Keratinocyte (primary cell): ENCODE data around the gene EPSTI1. TPM values are rescaled to one million over a fixed set of nuclear protein-coding genes. Genes with fewer than 3 reads are reported as not detected.

Experiments
- DNase-seq: peaks from one replicate; pipeline ENCODE4 v3.0.0-alpha.2; 2011; ENCODE audit warnings: low read depth, missing footprints, low spot score
- FAIRE-seq: peaks from 2 replicates; lab custom pipeline; 2011; peaks lifted over from hg19 to GRCh38; lab: Jason Lieb, UNC
- H2AFZ ChIP-seq: 2 replicates; pipeline ENCODE4 v1.6.0; 2012; ENCODE audit warnings: low read length, control low read depth, inconsistent platforms; ENCODE audit not compliant: control insufficient read depth
- H3K27ac ChIP-seq: 2 replicates; pipeline ENCODE4 v1.5.1; 2011; ENCODE audit warnings: low read length; ENCODE audit not compliant: control insufficient read depth, insufficient read depth
- H3K27me3 ChIP-seq: 3 replicates; pipeline ENCODE4 v1.6.0; 2011; ENCODE audit warnings: low read length; ENCODE audit not compliant: control insufficient read depth, insufficient read depth; ENCODE audit errors: extremely low read depth
- H3K36me3 ChIP-seq, 2 experiments: 2 replicates in 1 of 2; 3 replicates in 1 of 2; pipeline ENCODE4 v1.5.1; 2011; ENCODE audit warnings: low read length in 2 of 2, mild to moderate bottlenecking in 1 of 2; ENCODE audit not compliant: control insufficient read depth in 2 of 2, insufficient read depth in 2 of 2; ENCODE audit errors: extremely low read depth in 1 of 2
- H3K4me1 ChIP-seq: 3 replicates; pipeline ENCODE4 v1.5.1; 2011; ENCODE audit warnings: low read length; ENCODE audit not compliant: control insufficient read depth, insufficient read depth; ENCODE audit errors: extremely low read depth
- H3K4me2 ChIP-seq: 3 replicates; pipeline ENCODE4 v1.6.0; 2011; ENCODE audit warnings: low read depth, low read length; ENCODE audit not compliant: control insufficient read depth, insufficient read depth; ENCODE audit errors: extremely low read depth
- H3K4me3 ChIP-seq, 3 experiments: fragments of 200-600 bp in 1 of 3; sonication (generic) in 1 of 3; 2 replicates in 2 of 3; 3 replicates in 1 of 3; pipeline ENCODE4 v1.5.1; 2011 to 2016; ENCODE audit warnings: low read length in 3 of 3, mild to moderate bottlenecking in 3 of 3, control low read depth in 2 of 3, inconsistent platforms in 1 of 3, low read depth in 1 of 3, mixed read lengths in 1 of 3, mixed run types in 1 of 3, moderate library complexity in 1 of 3; ENCODE audit not compliant: control insufficient read depth in 2 of 3, insufficient read depth in 2 of 3; ENCODE audit errors: extremely low read depth in 1 of 3
- H3K79me2 ChIP-seq: 2 replicates; pipeline ENCODE4 v1.6.0; 2012; ENCODE audit warnings: low read length; ENCODE audit not compliant: control insufficient read depth, insufficient read depth
- H3K9ac ChIP-seq: 3 replicates; pipeline ENCODE4 v1.6.0; 2011; ENCODE audit warnings: low read length; ENCODE audit not compliant: control insufficient read depth, insufficient read depth; ENCODE audit errors: extremely low read depth
- H3K9me1 ChIP-seq: 3 replicates; pipeline ENCODE4 v1.6.0; 2011; ENCODE audit warnings: low read length; ENCODE audit not compliant: control insufficient read depth, insufficient read depth; ENCODE audit errors: extremely low read depth
- H3K9me3 ChIP-seq: 2 replicates; pipeline ENCODE4 v1.5.1; 2012; ENCODE audit warnings: low read depth, low read length; ENCODE audit not compliant: control insufficient read depth
- H4K20me1 ChIP-seq: 3 replicates; pipeline ENCODE4 v1.6.0; 2011; ENCODE audit warnings: low read length; ENCODE audit not compliant: control insufficient read depth, insufficient read depth; ENCODE audit errors: extremely low read depth
- CTCF ChIP-seq, 3 experiments: IDR thresholded peaks in 1 of 3; conservative IDR thresholded peaks in 1 of 3; optimal IDR thresholded peaks in 1 of 3; 2 replicates in 2 of 3; 3 replicates in 1 of 3; pipeline versions ENCODE3 to v1.5.1; 2011; ENCODE audit warnings: low read length in 3 of 3, mild to moderate bottlenecking in 3 of 3, moderate library complexity in 2 of 3, control low read depth in 1 of 3, inconsistent platforms in 1 of 3; ENCODE audit not compliant: insufficient read depth in 2 of 3; ENCODE audit errors: extremely low read depth in 1 of 3
- EZH2 ChIP-seq: IDR thresholded peaks from one replicate; pipeline ENCODE4 v1.6.1; 2012; ENCODE audit warnings: inconsistent platforms, mild to moderate bottlenecking, low read length, moderate library complexity
- dilution Hi-C: fragments of 300-500 bp; cut with MboI; formaldehyde crosslinking; loops from one replicate; pipeline ENCODE4 v1.7.0; 2020; ENCODE audit warnings: low sequenced_read_pairs; ENCODE audit not compliant: extremely low pct_ligation_motif_present
- polyA plus RNA-seq, 5 experiments: library from polyadenylated mRNA; depleted of rRNA in 3 of 5; stranded (reverse) in 3 of 5; stranded (forward) in 1 of 5; unstranded in 1 of 5; fragments of >200 nt; gene quantifications; 1 replicate in 1 of 5; 2 replicates in 3 of 5; 3 replicates in 1 of 5; pipeline versions ENCODE4 v1.2.1 to v1.2.3, GENCODE V29; 2011 to 2012; ENCODE audit warnings: missing spikeins in 2 of 5, low read depth in 1 of 5, low replicate concordance in 1 of 5

The EPSTI1 gene
- polyA plus RNA-seq, 1 donor (not counting 4 experiments of a cell fraction or from before 2014, with no cell fraction given), result 13.0 TPM

- TF ChIP-seq CTCF (optimal IDR thresholded peaks at IDR 0.05 in 1 of 3, IDR thresholded peaks at IDR 0.05 in 1 of 3, conservative IDR thresholded peaks at IDR 0.05 in 1 of 3; ENCODE audit: extremely low read depth in 1 of 3, insufficient read depth in 2 of 3, low read length in 3 of 3) (no peak), EZH2 (no peak)
- dilution Hi-C loops, result no loop called here
- Histone ChIP-seq H3K4me1 (no peaks in the 10 kb centered on the region), H3K36me3 (peaks cover 3 to 6% of the 10 kb centered on the region in 2 experiments), H3K27me3 (no peaks in the 10 kb centered on the region), H2AFZ (no peak overlapping the region), H3K9me3 (no peaks in the 10 kb centered on the region), H3K79me2 (peaks cover 72% of the 10 kb centered on the region), H4K20me1 (no peaks in the 10 kb centered on the region), H3K9ac (no peak overlapping the region), H3K4me3 (no peak overlapping the region), H3K9me1 (no peaks in the 10 kb centered on the region), H3K4me2 (no peak overlapping the region), H3K27ac (no peak overlapping the region)
- DNase-seq, result no peak
- no peak for FAIRE-seq
Observed at GRCh38 chr13:43033038-43033437, 41.0 kb upstream of the EPSTI1 start.

- Histone ChIP-seq H4K20me1 (no peaks in the 10 kb centered on the region), H3K4me3 (no peak overlapping the region), H3K9me3 (no peaks in the 10 kb centered on the region), H3K36me3 (peaks cover 3 to 6% of the 10 kb centered on the region in 2 experiments), H3K27me3 (no peaks in the 10 kb centered on the region), H3K79me2 (peaks cover 73% of the 10 kb centered on the region), H3K9ac (no peak overlapping the region), H3K9me1 (no peaks in the 10 kb centered on the region), H3K27ac (no peak overlapping the region), H2AFZ (no peak overlapping the region), H3K4me1 (no peaks in the 10 kb centered on the region), H3K4me2 (no peak overlapping the region)
- no peak for DNase-seq
- dilution Hi-C loops, result no loop called here
- TF ChIP-seq EZH2, result no peak
- TF ChIP-seq CTCF (optimal IDR thresholded peaks at IDR 0.05 in 1 of 3, IDR thresholded peaks at IDR 0.05 in 1 of 3, conservative IDR thresholded peaks at IDR 0.05 in 1 of 3; ENCODE audit: extremely low read depth in 1 of 3, insufficient read depth in 2 of 3, low read length in 3 of 3), result no peak
- FAIRE-seq, result no peak
Observed at GRCh38 chr13:43031881-43032280, 39.8 kb upstream of the EPSTI1 start.
